SK-N-SH treated with all-trans-retinoic acid at 6 μM for 48 hours (cell line): ENCODE measurements around the gene SP5.

ENCODE experiments used
- ATAC-seq: fragments of 200-7000 bp; cut with Tn5 transposase; 3 replicates; pipeline ENCODE4 v1.9.1; 2020; ENCODE audit warnings: mild to moderate bottlenecking, moderate library complexity
- ARNTL ChIP-seq: fragments of 450-650 bp; formaldehyde crosslinking; IDR thresholded peaks from 2 replicates; pipeline ENCODE4 v1.5.0; 2020; ENCODE audit warnings: low read depth, mild to moderate bottlenecking, moderate library complexity, borderline replicate concordance
- CSDC2 ChIP-seq: fragments of 250-450 bp; sonication (Bioruptor Pico); IDR thresholded peaks from 2 replicates; pipeline ENCODE4 v1.5.0; 2020; ENCODE audit warnings: mild to moderate bottlenecking, moderate library complexity
- CSRNP3 ChIP-seq: fragments of 250-450 bp; sonication (Bioruptor Pico); IDR thresholded peaks from 2 replicates; pipeline ENCODE4 v1.5.1; 2021; ENCODE audit warnings: mild to moderate bottlenecking, moderate library complexity
- ESRRG ChIP-seq: fragments of 250-450 bp; sonication (Bioruptor Pico); IDR thresholded peaks from 2 replicates; pipeline ENCODE4 v1.6.1; 2021; ENCODE audit warnings: mild to moderate bottlenecking
- GLIS3 ChIP-seq: fragments of 250-450 bp; sonication (Bioruptor Pico); IDR thresholded peaks from 2 replicates; pipeline ENCODE4 v1.5.0; 2020; ENCODE audit warnings: mild to moderate bottlenecking, moderate library complexity
- ISL1 ChIP-seq: fragments of 250-450 bp; sonication (Bioruptor Pico); IDR thresholded peaks from 2 replicates; pipeline ENCODE4 v2.1.2; 2022; ENCODE audit warnings: mild to moderate bottlenecking, moderate library complexity
- OSR1 ChIP-seq: fragments of 250-450 bp; sonication (Bioruptor Pico); IDR thresholded peaks from 2 replicates; pipeline ENCODE4 v1.8.0; 2022; ENCODE audit warnings: moderate library complexity, mild to moderate bottlenecking, inconsistent platforms
- PATZ1 ChIP-seq: fragments of 250-450 bp; sonication (Bioruptor Pico); IDR thresholded peaks from 2 replicates; pipeline ENCODE4 v1.8.0; 2020; ENCODE audit warnings: mild to moderate bottlenecking, moderate library complexity, borderline replicate concordance
- PPARA ChIP-seq: fragments of 250-450 bp; sonication (Bioruptor Pico); IDR thresholded peaks from 2 replicates; pipeline ENCODE4 v1.5.0; 2020; ENCODE audit warnings: mild to moderate bottlenecking, borderline replicate concordance
- RARB ChIP-seq: fragments of 250-450 bp; sonication (Bioruptor Pico); IDR thresholded peaks from 2 replicates; pipeline ENCODE4 v1.8.0; 2021; ENCODE audit warnings: mild to moderate bottlenecking, moderate library complexity
- SNAI2 ChIP-seq: fragments of 250-450 bp; sonication (Bioruptor Pico); IDR thresholded peaks from 2 replicates; pipeline ENCODE4 v1.5.0; 2020; ENCODE audit warnings: mild to moderate bottlenecking, moderate library complexity
- TCF4 ChIP-seq: fragments of 250-450 bp; sonication (Bioruptor Pico); IDR thresholded peaks from 2 replicates; pipeline ENCODE4 v1.8.0; 2021; ENCODE audit warnings: mild to moderate bottlenecking, moderate library complexity, borderline replicate concordance
- TOX ChIP-seq: fragments of 250-450 bp; sonication (Bioruptor Pico); IDR thresholded peaks from 2 replicates; pipeline ENCODE4 v1.8.0; 2021; ENCODE audit warnings: mild to moderate bottlenecking, moderate library complexity, borderline replicate concordance
- TSHZ2 ChIP-seq: fragments of 250-450 bp; sonication (Bioruptor Pico); IDR thresholded peaks from 2 replicates; pipeline ENCODE4 v1.5.0; 2020; ENCODE audit warnings: mild to moderate bottlenecking, moderate library complexity
- ZC3H10 ChIP-seq: fragments of 250-450 bp; sonication (Bioruptor Pico); IDR thresholded peaks from 2 replicates; pipeline ENCODE4 v1.5.1; 2021; ENCODE audit warnings: mild to moderate bottlenecking, moderate library complexity
- ZFP3 ChIP-seq: fragments of 250-450 bp; sonication (Bioruptor Pico); IDR thresholded peaks from 2 replicates; pipeline ENCODE4 v1.5.0; 2020; ENCODE audit warnings: mild to moderate bottlenecking, moderate library complexity
- ZFP30 ChIP-seq: fragments of 450-650 bp; formaldehyde crosslinking; IDR thresholded peaks from 2 replicates; pipeline ENCODE4 v1.5.0; 2022; ENCODE audit warnings: mild to moderate bottlenecking, moderate library complexity
- ZNF565 ChIP-seq: fragments of 450-650 bp; formaldehyde crosslinking; conservative IDR thresholded peaks from 2 replicates; pipeline ENCODE4 v1.5.0; 2020; ENCODE audit warnings: low read depth, mild to moderate bottlenecking, moderate library complexity
- ZNF70 ChIP-seq: fragments of 450-650 bp; formaldehyde crosslinking; IDR thresholded peaks from 2 replicates; pipeline ENCODE4 v1.5.0; 2020; ENCODE audit warnings: mild to moderate bottlenecking, moderate library complexity
- ZNF8 ChIP-seq: fragments of 450-650 bp; formaldehyde crosslinking; IDR thresholded peaks from 2 replicates; pipeline ENCODE4 v1.5.0; 2020; ENCODE audit warnings: mild to moderate bottlenecking, moderate library complexity
- TF ChIP-seq, protein P1 (sequence below): fragments of 250-450 bp; sonication (Bioruptor Pico); IDR thresholded peaks from 2 replicates; pipeline ENCODE4 v1.5.1; 2020; ENCODE audit warnings: low read depth, mild to moderate bottlenecking, moderate library complexity
- TF ChIP-seq, protein P2 (sequence below): fragments of 250-450 bp; sonication (Bioruptor Pico); IDR thresholded peaks from 2 replicates; pipeline ENCODE4 v1.8.0; 2021; ENCODE audit warnings: low read depth, mild to moderate bottlenecking, moderate library complexity, borderline replicate concordance

SP5 gene

DNA sequence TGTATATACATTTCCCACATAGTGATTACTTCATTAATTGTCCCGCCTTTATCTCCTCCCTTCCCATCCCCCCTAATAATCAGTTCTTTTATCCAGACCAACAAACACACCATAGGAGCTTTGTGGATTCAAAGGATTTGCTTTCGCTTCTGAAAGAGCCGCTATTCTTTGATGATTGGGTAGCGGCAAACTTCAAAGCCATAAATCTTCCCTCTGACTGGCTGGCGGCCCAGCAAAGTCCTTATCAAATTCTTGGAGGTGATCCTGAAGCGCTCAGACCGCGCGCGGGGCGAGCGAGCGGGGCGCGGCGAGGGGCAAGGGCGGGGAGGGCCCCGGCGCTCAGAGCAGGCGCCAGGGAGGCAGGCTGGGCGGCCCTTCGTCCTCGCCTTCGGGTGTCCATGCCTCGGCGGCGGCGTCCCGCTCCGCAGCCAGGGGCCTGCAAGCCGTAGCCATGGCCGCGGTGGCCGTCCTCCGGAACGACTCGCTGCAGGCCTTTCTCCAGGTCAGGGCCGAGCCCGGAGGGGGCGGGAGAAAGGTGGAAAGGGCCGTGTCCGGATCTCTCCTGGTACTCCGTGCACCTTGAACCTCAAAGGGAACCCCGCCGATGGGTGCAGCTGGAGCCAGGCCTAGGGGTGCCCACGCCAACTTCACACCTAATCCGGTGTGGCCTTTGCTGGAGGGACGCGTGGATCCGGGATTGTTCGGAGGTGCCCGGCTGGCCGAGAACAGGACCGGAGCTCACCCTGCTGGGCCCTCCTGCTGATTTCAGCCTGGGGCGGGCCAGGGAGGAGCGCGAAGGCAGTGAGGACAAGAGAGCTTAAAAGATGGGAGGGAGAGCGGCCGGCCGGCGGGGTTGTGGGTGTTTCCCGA is at the start of gene SP5:
SP5 (plus strand) TSS at position 276 of the 870 bp plus-strand sequence; CDS start at position 452, 176 bp downstream.
- TF ChIP-seq TOX, result no peak
- no peak for TF ChIP-seq ZNF70 (CRISPR knock-in tag)
- no peak for TF ChIP-seq PATZ1
- TF ChIP-seq ESRRG (CRISPR knock-in tag), result no peak
- no peak for TF ChIP-seq ZNF8 (CRISPR knock-in tag)
- no peak for TF ChIP-seq RARB
- no peak for TF ChIP-seq OSR1 (CRISPR knock-in tag)
- TF ChIP-seq ZC3H10 (CRISPR knock-in tag), result no peak
- TF ChIP-seq SNAI2 (CRISPR knock-in tag), result no peak
- TF ChIP-seq TSHZ2 (CRISPR knock-in tag), result no peak
- no peak for TF ChIP-seq ZFP30 (CRISPR knock-in tag)
- TF ChIP-seq PPARA, result no peak
- ATAC-seq, result peak; percentile 63

- TF ChIP-seq TOX (no peak), ISL1 (CRISPR knock-in tag) (no peak), ZFP3 (no peak), ZNF70 (CRISPR knock-in tag) (no peak), PATZ1 (no peak), ESRRG (CRISPR knock-in tag) (no peak), GLIS3 (CRISPR knock-in tag) (no peak)
- TF ChIP-seq, protein P1, sequence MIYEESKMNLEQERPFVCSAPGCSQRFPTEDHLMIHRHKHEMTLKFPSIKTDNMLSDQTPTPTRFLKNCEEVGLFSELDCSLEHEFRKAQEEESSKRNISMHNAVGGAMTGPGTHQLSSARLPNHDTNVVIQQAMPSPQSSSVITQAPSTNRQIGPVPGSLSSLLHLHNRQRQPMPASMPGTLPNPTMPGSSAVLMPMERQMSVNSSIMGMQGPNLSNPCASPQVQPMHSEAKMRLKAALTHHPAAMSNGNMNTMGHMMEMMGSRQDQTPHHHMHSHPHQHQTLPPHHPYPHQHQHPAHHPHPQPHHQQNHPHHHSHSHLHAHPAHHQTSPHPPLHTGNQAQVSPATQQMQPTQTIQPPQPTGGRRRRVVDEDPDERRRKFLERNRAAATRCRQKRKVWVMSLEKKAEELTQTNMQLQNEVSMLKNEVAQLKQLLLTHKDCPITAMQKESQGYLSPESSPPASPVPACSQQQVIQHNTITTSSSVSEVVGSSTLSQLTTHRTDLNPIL (CRISPR knock-in tag), result no peak
- TF ChIP-seq, protein P2, sequence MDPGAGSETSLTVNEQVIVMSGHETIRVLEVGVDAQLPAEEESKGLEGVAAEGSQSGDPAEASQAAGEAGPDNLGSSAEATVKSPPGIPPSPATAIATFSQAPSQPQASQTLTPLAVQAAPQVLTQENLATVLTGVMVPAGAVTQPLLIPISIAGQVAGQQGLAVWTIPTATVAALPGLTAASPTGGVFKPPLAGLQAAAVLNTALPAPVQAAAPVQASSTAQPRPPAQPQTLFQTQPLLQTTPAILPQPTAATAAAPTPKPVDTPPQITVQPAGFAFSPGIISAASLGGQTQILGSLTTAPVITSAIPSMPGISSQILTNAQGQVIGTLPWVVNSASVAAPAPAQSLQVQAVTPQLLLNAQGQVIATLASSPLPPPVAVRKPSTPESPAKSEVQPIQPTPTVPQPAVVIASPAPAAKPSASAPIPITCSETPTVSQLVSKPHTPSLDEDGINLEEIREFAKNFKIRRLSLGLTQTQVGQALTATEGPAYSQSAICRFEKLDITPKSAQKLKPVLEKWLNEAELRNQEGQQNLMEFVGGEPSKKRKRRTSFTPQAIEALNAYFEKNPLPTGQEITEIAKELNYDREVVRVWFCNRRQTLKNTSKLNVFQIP, result no peak
- TF ChIP-seq, all 23 proteins: peak for 0
- ATAC-seq, result no peak
Observed at GRCh38 chr2:170665743-170666142, 49.4 kb upstream of the SP5 start.

DNA sequence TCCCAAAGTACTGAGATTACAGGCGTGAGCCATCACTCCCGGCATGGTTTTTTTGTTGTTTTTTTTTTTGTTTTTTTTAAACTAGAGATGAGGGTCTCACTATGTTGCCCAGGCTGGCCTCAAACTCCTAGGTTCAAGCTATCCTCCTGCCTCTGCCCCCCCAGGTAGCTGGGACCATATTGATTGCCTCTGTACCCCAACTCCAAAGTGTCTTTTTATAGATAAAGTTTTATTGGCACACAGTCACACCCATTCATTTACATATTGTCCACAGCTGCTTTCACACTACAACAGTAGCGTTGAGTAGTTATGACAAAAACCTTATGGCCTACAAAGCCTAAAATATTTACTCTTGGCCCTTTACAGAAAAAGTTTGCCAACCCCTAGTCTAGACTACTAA is 45.2 kb upstream of the SP5 start:
- TF ChIP-seq ZFP30 (CRISPR knock-in tag), result no peak
- TF ChIP-seq ISL1 (CRISPR knock-in tag), result no peak
- no peak for TF ChIP-seq ZC3H10 (CRISPR knock-in tag)
- no peak for TF ChIP-seq TSHZ2 (CRISPR knock-in tag)
- no peak for TF ChIP-seq ZNF565
- TF ChIP-seq SNAI2 (CRISPR knock-in tag), result no peak
- TF ChIP-seq ZFP3, result no peak
- no peak for TF ChIP-seq ZNF8 (CRISPR knock-in tag)
- no peak for TF ChIP-seq CSRNP3 (CRISPR knock-in tag)
- no peak for TF ChIP-seq TCF4 (CRISPR knock-in tag)
- no peak for TF ChIP-seq ZNF70 (CRISPR knock-in tag)
- no peak for TF ChIP-seq RARB
- TF ChIP-seq ARNTL (CRISPR knock-in tag), result no peak
- TF ChIP-seq CSDC2 (CRISPR knock-in tag), result no peak
- TF ChIP-seq OSR1 (CRISPR knock-in tag), result no peak
- TF ChIP-seq, all 23 proteins: peak for 0
- ATAC-seq, result no peak
